HG02870 (cell line): Measurements from ENCODE around the gene OR10A5.
"Not testable (repeated sequence)": the region's sequence is repeated elsewhere in the genome, so short reads cannot be mapped to it uniquely, and the experiment has no call there.

ENCODE experiments used
- ATAC-seq: cut with Tn5 transposase; IDR thresholded peaks from one replicate; pipeline ENCODE4 v1.9.1; 2021; ENCODE audit warnings: mild to moderate bottlenecking, moderate library complexity; ENCODE audit not compliant: unreplicated experiment

Gene OR10A5

DNA sequence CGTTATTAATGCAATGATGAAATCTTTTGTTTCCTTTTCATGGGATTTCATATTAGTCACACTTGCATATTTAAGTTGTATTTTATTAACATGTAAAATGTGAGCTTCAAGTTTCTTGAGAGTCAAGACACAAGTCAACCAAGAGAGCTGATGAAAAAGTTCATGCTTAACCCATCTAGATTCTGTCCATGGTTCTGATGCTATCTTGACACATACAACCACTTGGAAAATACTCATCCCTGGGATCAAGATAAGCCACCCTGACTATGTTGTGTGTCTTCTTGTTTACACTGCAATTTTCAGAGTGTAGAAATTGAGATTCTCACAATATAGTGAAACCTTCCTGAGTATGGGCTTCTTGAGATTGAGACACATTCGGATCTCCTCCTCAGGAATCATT is 30.3 kb downstream of the OR10A5 start:
- ATAC-seq, result no peak

DNA sequence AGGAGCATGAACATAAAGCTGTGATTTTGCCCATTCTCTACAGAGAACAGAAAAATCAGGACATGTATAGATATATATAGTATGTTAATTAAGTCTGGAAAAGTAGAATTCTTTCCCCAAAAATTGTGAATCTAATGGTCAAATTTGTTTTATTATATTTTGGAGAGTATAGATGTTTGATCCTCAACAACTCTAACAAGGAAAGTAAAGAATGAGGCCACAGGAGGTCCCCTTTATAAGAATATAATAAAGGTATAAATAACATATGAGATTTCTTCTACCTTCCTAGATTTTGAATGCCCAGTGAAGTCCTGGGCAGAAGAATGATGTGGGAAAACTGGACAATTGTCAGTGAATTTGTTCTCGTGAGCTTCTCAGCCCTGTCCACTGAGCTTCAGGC is 30.8 kb downstream of the OR10A5 start, which contains the start of gene OR10A4:
Gene OR10A4, plus strand, starts transcription at position 301 of the 400 bp plus-strand sequence. Its CDS starts 23 bp downstream, at position 324.
- no peak for ATAC-seq

DNA sequence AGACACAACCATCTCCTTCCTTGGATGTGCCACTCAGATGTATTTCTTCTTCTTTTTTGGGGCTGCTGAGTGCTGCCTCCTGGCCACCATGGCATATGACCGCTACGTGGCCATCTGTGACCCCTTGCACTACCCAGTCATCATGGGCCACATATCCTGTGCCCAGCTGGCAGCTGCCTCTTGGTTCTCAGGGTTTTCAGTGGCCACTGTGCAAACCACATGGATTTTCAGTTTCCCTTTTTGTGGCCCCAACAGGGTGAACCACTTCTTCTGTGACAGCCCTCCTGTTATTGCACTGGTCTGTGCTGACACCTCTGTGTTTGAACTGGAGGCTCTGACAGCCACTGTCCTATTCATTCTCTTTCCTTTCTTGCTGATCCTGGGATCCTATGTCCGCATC is 31.4 kb downstream of the OR10A5 start:
- no peak for ATAC-seq

DNA sequence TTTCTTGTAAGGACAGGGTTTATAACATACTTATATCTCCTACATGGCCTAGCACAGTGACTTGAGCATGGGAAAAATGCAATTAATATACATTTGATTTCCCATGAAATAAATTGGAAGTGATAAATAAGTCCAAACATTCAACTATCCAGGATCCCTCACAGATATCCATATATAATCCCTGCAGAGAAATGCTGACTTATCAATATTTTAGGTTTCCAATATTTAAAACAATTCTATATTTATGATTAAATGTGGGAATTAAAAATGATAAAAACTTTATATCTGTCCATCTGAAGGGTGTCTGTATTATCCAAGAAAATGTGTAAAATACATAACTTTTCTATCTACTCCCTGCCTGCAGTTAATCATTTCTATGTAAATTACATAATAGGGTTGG is 37.3 kb downstream of the OR10A5 start:
- ATAC-seq, result no peak

DNA sequence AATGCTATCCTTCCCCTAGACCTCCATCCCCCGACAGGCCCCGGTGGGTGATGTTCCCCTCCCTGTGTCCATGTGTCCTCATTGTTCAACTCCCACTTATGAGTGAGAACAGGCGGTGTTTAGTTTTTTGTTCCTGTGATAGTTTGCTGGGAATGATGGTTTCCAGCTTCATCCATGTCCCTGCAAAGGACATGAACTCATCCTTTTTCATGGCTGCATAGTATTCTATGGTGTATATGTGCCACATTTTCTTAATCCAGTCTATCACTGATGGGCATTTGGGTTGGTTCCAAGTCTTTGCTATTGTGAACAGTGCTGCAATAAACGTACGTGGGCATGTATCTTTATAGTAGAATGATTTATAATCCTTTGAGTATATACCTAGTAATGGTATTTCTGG is 42.2 kb downstream of the OR10A5 start:
- not testable (repeated sequence) for ATAC-seq

DNA sequence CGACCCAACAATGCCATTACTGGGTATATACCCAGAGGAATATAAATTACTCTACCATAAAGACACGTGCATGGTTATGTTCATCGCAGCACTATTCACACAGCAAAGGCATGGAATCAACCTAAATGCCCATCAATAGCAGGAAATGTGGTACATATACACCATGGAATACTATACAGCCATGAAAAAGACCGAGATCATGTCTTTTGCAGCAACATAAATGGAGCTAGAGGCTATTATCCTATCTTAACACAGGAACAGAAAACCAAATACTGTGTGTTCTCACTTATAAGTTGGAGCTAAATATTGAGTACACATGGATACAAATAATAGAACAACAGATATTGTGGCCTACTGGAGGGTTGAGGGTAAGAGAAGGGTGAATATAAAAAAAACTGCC is 43.3 kb downstream of the OR10A5 start:
- ATAC-seq, result no peak

DNA sequence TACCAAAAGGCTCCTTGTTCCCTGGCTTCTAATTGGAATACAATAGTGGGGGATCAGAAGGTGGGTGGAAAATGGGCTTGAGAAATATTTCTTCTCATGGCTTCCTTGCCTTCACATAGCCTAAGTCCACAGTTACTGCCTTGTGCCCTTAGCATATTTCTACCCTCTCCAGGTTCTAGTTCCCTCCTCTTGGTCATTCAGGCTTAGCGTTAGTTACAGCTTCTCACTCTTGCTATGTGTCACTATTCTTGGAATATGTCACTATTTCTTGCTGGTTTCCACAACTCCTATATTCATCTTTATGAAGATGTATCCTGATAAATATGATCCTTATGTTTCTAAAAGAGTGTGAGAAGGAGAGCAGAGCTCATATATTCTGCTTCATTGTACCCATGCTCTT is 44.4 kb downstream of the OR10A5 start:
- ATAC-seq, result peak; percentile 58

DNA sequence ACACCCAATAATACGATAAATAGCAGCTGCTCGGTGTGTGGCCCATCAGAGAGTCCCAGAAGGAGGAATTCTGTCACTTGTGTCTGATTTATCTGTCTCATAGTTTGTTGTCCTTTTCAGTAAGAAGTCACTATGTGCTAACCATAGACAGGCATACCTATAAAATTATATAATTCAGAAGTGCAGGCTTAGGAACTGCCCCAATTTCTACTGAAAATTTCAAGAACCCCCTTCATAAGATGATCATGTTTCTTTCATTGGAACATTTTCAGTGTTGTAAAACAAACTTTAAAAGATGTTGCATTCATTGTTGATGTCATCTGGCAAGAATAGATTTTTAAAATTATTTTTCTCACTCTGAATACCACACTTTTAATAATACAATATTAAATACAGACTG is 46.9 kb downstream of the OR10A5 start, which contains the start of gene OR2D2:
Gene OR2D2, minus strand, starts transcription at position 101 of the 400 bp plus-strand sequence. Its CDS starts 0 bp downstream, at position 101.
- ATAC-seq, result no peak

DNA sequence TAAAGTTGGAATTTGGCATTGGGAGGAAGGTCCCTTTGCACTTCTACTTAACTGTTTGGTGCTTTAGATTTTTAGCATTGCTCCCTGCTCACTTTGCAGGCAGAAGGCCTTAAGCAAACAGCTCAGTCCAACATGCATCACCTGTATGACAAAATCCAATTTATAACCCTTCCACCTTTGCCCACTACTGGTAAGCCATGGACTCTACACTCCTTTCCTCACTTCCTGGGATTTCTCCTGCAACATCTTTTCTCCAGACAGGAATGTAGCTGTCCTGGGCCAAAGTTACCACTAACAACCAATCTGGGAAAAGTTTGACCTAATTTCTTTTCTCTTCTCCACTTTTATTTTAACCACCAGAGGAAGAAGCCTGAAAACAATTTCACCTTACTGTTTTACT is 48.6 kb downstream of the OR10A5 start:
- no peak for ATAC-seq

DNA sequence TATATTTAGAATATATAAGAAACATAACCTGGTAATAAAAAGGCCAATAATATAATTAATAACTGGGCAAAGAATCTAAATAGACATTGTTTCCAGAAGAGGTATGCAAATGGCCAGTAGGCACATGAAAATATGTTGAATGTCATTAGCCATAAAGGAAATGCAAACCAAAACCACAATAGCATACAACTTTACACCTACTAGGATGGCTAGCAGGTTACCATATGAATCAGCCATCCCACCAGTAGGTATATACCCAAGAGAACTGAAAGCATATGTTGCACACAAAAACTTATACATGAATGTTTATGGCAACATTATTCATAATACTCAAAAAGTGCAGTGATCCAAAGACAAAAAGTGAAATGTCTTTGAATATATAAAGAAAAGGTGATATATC is 49.5 kb downstream of the OR10A5 start:
- ATAC-seq, result peak; percentile 86
